GM12873 (cell line): ENCODE measurements around the gene PCDHB4.

Experiments
- CTCF ChIP-seq: IDR thresholded peaks from 2 replicates; pipeline ENCODE4 v1.5.1; 2012; ENCODE audit warnings: low read depth, mild to moderate bottlenecking, moderate library complexity, low read length, control low read depth; ENCODE audit not compliant: insufficient read depth; ENCODE audit errors: missing control alignments

Gene PCDHB4

GRCh38 chr5:141121563-141121962 is at the start of gene PCDHB4:
Gene PCDHB4 (plus strand): TSS chr5:141121818. CDS start chr5:141121999, 181 bp downstream.
- TF ChIP-seq CTCF = peak; percentile 20

- no peak for TF ChIP-seq CTCF
Measured at GRCh38 chr5:141077826-141078225, 43.8 kb upstream of the PCDHB4 start.

GRCh38 chr5:141082228-141082627 is 39.4 kb upstream of the PCDHB4 start:
- TF ChIP-seq CTCF = no peak

- TF ChIP-seq CTCF = peak; percentile 37
Measured at GRCh38 chr5:141084487-141084989, 37.1 kb upstream of the PCDHB4 start.

DNA sequence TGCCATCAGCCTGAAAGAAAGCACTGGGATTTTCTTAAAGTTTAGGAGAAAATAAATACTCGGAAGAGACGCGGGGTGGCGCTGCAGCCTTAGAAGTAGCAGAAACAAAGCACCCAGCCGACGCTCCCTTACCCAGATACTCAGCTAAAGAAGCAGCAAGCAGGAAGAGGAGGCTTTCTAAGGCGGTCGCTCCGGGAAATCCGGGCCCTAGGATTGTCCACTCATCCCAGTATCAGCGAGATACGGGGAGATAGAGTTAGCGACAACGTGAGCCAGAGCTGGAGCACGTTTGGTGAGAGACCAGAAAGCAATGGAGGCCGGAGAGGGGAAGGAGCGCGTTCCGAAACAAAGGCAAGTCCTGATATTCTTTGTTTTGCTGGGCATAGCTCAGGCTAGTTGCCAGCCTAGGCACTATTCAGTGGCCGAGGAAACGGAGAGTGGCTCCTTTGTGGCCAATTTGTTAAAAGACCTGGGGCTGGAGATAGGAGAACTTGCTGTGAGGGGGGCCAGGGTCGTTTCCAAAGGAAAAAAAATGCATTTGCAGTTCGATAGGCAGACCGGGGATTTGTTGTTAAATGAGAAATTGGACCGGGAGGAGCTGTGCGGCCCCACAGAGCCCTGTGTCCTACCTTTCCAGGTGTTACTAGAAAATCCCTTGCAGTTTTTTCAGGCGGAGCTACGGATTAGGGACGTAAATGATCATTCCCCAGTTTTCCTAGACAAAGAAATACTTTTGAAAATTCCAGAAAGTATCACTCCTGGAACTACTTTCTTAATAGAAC is 26.9 kb upstream of the PCDHB4 start, which contains the start of gene PCDHB2:
Gene PCDHB2, plus strand, starts transcription at position 135 of the 782 bp plus-strand sequence. Its CDS starts 176 bp downstream, at position 311.
- TF ChIP-seq CTCF = peak; percentile 15

DNA sequence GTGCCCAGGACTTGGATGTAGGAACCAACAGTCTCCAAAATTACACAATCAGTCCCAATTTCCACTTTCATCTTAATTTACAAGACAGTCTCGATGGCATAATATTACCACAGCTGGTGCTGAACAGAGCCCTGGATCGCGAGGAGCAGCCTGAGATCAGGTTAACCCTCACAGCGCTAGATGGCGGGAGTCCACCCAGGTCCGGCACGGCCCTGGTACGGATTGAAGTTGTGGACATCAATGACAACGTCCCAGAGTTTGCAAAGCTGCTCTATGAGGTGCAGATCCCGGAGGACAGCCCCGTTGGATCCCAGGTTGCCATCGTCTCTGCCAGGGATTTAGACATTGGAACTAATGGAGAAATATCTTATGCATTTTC is 26.4 kb upstream of the PCDHB4 start:
- no peak for TF ChIP-seq CTCF

DNA sequence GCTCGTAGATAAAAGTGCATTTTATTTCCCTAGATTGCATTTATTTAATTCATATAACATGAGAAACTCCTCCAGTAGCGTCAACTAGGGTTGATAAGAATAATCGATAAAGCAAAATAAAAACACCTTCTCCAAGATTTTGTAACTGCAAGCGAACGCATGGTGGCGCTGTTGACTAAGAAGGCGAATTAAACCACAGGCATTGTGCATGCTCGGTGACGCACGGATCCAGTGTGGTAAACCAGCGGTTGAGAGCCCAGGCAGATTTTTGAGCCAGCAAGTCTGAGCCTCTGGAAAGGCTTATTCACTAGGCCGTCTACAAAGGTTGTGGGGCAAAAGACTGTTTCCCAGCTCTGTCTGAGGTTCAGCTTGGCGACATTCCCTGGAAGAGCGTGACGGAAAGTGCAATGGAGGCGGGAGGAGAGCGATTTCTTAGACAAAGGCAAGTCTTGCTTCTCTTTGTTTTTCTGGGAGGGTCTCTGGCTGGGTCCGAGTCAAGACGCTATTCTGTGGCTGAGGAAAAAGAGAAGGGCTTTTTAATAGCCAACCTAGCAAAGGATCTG is 21.3 kb upstream of the PCDHB4 start, which contains the start of gene PCDHB3:
Gene PCDHB3, plus strand, starts transcription at position 231 of the 563 bp plus-strand sequence. Its CDS starts 177 bp downstream, at position 408.
- peak; percentile 41 for TF ChIP-seq CTCF
